BLaER1 treated with 17β-estradiol and CSF1 and Interleukin-3, amounts not matched to agents 10 nM and 100 nM (cell line): ENCODE data around the gene TEX53.
A peak's percentile ranks its signal among the peaks of the same experiment; 100 is the strongest.

Experiments
- H3K27ac ChIP-seq, 11 experiments: shearing (Covaris generic); formaldehyde crosslinking; 2 replicates each; pipeline ENCODE4 v1.8.1; 2022
- H3K27me3 ChIP-seq, 11 experiments: shearing (Covaris generic); formaldehyde crosslinking; 2 replicates each; pipeline ENCODE4 v1.8.1; 2022
- H3K36me3 ChIP-seq, 11 experiments: shearing (Covaris generic); formaldehyde crosslinking; 2 replicates each; pipeline ENCODE4 v1.8.1; 2022
- H3K4me1 ChIP-seq, 10 experiments: shearing (Covaris generic); formaldehyde crosslinking; 2 replicates each; pipeline ENCODE4 v1.8.1; 2022
- H3K4me2 ChIP-seq, 11 experiments: shearing (Covaris generic); formaldehyde crosslinking; 2 replicates each; pipeline ENCODE4 v1.8.1; 2022
- H3K4me3 ChIP-seq, 10 experiments: shearing (Covaris generic); formaldehyde crosslinking; 2 replicates each; pipeline ENCODE4 v1.8.1; 2022
- H3K9ac ChIP-seq, 11 experiments: shearing (Covaris generic); formaldehyde crosslinking; 2 replicates each; pipeline ENCODE4 v1.8.1; 2022
- H3K9me3 ChIP-seq, 11 experiments: shearing (Covaris generic); formaldehyde crosslinking; replicated peaks in 1 of 11; 2 replicates each; pipeline ENCODE4 v1.8.1; 2022
- H4K20me1 ChIP-seq, 11 experiments: shearing (Covaris generic); formaldehyde crosslinking; 2 replicates each; pipeline ENCODE4 v1.8.1; 2022
- Cebpa-rat ChIP-seq, 11 experiments: shearing (Covaris generic); IDR thresholded peaks; 2 replicates each; pipeline ENCODE4 v1.8.1; 2022

The TEX53 gene

GRCh38 chr9:114682846-114683245, 25.2 kb upstream of the TEX53 start:
- H3K4me3 ChIP-seq: no peak overlapping the region
- H3K36me3 ChIP-seq: no peaks in the 10 kb centered on the region
- no peaks in the 10 kb centered on the region for H3K27me3 ChIP-seq
- no peak overlapping the region for H3K9ac ChIP-seq
- H3K4me2 ChIP-seq: no peak overlapping the region
- no peak for TF ChIP-seq Cebpa-rat (IDR thresholded peaks at IDR 0.05)
- no peaks in the 10 kb centered on the region for H4K20me1 ChIP-seq
- H3K9me3 ChIP-seq: no peaks in the 10 kb centered on the region
- H3K27ac ChIP-seq: no peak overlapping the region
- H3K4me1 ChIP-seq: peaks cover 4 to 15% (median 5%) of the 10 kb centered on the region in 10 experiments; a peak in 13 of 20 replicates

DNA sequence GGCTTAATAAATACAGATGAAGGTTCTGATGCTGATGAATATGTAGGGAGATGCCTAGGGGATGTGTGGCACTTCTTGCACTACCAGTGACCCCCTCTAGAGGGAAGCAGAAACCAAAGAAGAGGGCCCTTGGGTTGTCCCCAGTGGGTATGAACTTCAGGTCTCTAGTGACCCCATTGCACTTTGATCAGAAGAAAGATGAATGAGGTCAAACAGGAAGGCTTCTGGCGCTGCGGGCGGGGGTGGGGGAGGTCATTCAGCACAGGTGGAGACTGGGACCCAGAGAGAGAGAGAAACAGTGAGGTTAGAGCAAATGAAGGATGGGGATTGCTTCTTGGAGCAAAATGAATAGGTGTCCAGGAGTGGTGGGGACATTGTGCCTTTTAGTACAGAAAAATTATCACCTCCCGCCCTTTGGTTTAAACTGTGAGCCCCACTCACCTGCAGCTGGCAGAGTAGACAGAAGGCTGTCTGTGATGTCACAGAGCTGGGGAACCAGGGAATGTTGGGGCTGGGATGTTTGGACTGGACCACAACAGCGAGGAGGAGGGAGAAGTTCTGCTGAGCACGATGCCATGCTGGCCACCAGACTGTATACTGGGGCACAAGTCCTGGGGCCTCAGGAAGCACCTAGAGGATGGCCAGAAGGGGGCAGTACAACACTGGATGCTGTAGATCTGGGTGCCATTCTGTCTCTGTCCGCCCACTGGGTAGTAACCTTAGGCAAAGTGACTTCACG, 24.2 kb upstream of the TEX53 start, which contains the start of gene TEX48:
Gene TEX48 (minus strand): TSS at position 599 of the 739 bp plus-strand sequence. CDS start 10,469 bp downstream, outside the sequence.
- Histone ChIP-seq H3K9ac (no peak within 1 kb of the TSS), H3K4me3 (no peak within 1 kb of the TSS), H3K9me3 (no peaks in the 10 kb centered on the region), H3K4me2 (peak within 1 kb of the TSS in 5 of 11 experiments; percentile 29 to 56 (median 31); a peak in 5 of 22 replicates), H4K20me1 (no peaks in the 10 kb centered on the region), H3K27ac (no peak within 1 kb of the TSS), H3K4me1 (peaks cover 5 to 21% (median 14%) of the 10 kb centered on the region in 10 experiments; a peak in 18 of 20 replicates), H3K27me3 (no peaks in the 10 kb centered on the region), H3K36me3 (no peaks in the 10 kb centered on the region)
- TF ChIP-seq Cebpa-rat (IDR thresholded peaks at IDR 0.05): no peak

- Histone ChIP-seq H3K27me3 (no peaks in the 10 kb centered on the region), H4K20me1 (no peaks in the 10 kb centered on the region), H3K27ac (no peak overlapping the region), H3K9ac (no peak overlapping the region), H3K9me3 (no peaks in the 10 kb centered on the region), H3K4me1 (peaks cover 11 to 28% (median 19%) of the 10 kb centered on the region in 10 experiments; a peak in 18 of 20 replicates), H3K36me3 (no peaks in the 10 kb centered on the region), H3K4me2 (no peak overlapping the region), H3K4me3 (no peak overlapping the region)
- TF ChIP-seq Cebpa-rat (IDR thresholded peaks at IDR 0.05): no peak
These were observed 22.8 kb upstream of the TEX53 start for GRCh38 chr9:114680259-114681001.

DNA sequence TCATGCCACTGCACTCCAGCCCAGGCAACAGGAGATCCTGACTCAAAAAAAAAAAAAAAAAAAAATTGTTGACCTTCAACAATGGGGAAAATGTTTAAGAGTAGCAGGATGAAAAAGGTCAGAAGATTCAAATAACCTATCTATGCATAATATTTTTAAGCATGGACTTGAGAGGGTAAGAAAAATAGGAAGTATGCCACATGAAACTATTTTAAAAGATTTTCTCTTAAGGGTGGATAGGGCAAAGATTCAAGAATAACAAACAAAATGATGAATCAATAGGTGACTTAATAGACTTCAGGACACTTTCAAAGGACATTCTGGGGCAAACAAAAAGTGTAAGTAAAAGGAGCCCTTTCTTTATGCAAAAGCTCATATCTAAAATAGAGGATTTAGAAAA, 21.2 kb upstream of the TEX53 start:
- H3K4me2 ChIP-seq: no peak overlapping the region

GRCh38 chr9:114678130-114678529, 20.5 kb upstream of the TEX53 start:
- Histone ChIP-seq H3K36me3 (no peaks in the 10 kb centered on the region), H3K4me2 (no peak overlapping the region), H3K27me3 (no peaks in the 10 kb centered on the region), H3K9ac (no peak overlapping the region), H3K4me1 (peaks cover 11 to 28% (median 19%) of the 10 kb centered on the region in 10 experiments; a peak in 18 of 20 replicates), H4K20me1 (no peaks in the 10 kb centered on the region), H3K9me3 (no peaks in the 10 kb centered on the region), H3K27ac (no peak overlapping the region), H3K4me3 (no peak overlapping the region)
- no peak for TF ChIP-seq Cebpa-rat (IDR thresholded peaks at IDR 0.05)

More for the DNA sequence above, 21.2 kb upstream of the TEX53 start:
- Histone ChIP-seq H3K36me3 (no peaks in the 10 kb centered on the region), H3K27ac (no peak overlapping the region), H3K4me3 (no peak overlapping the region), H3K27me3 (no peaks in the 10 kb centered on the region), H4K20me1 (no peaks in the 10 kb centered on the region), H3K4me1 (peaks cover 11 to 28% (median 19%) of the 10 kb centered on the region in 10 experiments; a peak in 18 of 20 replicates), H3K9me3 (no peaks in the 10 kb centered on the region), H3K9ac (no peak overlapping the region)
- no peak for TF ChIP-seq Cebpa-rat (IDR thresholded peaks at IDR 0.05)

DNA sequence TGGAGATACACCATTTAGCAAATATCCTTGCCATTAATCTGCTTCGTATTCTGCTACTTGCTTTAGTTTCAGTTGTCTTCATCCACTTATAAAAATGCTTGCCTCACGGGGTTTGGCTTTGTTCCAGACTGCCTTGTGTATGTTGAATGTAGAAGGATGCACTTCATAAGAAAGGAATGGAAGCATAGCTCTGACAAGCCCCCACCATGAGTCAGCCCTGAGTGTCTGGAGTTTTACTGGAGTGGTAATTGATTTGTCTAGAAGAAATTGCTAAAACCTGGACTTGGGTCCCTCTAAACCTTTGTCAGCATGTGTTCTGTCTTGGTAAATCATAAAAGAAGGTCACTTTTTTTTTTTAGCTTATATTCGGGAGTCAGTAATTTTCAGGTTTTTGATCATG, 19.8 kb upstream of the TEX53 start:
- no peaks in the 10 kb centered on the region for H3K9me3 ChIP-seq
- H3K36me3 ChIP-seq: no peaks in the 10 kb centered on the region
- no peak for TF ChIP-seq Cebpa-rat (IDR thresholded peaks at IDR 0.05)
- H4K20me1 ChIP-seq: no peaks in the 10 kb centered on the region
- H3K27me3 ChIP-seq: no peaks in the 10 kb centered on the region
- no peak overlapping the region for H3K27ac ChIP-seq
- H3K4me2 ChIP-seq: peak overlapping the region in 6 of 11 experiments; percentile 4 to 44 (median 23); a peak in 8 of 22 replicates
- no peak overlapping the region for H3K9ac ChIP-seq
- H3K4me3 ChIP-seq: no peak overlapping the region
- peaks cover 11 to 28% (median 19%) of the 10 kb centered on the region in 10 experiments; a peak in 18 of 20 replicates for H3K4me1 ChIP-seq

DNA sequence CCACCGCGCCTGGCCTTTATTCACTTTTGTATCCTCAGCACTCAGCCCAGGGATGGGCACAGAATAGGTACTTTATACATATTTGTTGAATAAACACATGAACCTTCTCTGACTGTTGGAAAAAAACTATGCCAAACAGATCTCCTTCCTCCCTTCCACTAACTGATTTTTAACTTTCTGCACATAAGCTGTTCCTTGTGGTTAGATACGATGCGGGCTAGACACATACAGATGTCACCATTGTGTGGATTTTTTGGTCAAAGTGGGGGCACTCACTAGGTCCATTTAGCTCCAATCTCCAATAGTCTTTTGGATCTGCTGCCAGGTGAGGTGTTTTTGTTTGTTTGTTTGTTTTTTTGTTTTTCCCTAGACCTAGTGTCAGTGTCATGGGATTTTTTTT, 19.3 kb upstream of the TEX53 start:
- no peaks in the 10 kb centered on the region for H3K27me3 ChIP-seq
- H4K20me1 ChIP-seq: no peaks in the 10 kb centered on the region
- H3K4me3 ChIP-seq: no peak overlapping the region
- no peak overlapping the region for H3K27ac ChIP-seq
- peak overlapping the region in 9 of 11 experiments; percentile 13 to 44 (median 28); a peak in 12 of 22 replicates for H3K4me2 ChIP-seq
- no peak for TF ChIP-seq Cebpa-rat (IDR thresholded peaks at IDR 0.05)
- no peaks in the 10 kb centered on the region for H3K36me3 ChIP-seq
- no peaks in the 10 kb centered on the region for H3K9me3 ChIP-seq
- H3K4me1 ChIP-seq: peaks cover 11 to 24% (median 17%) of the 10 kb centered on the region in 10 experiments; a peak in 18 of 20 replicates
- no peak overlapping the region for H3K9ac ChIP-seq

- H3K4me2 ChIP-seq: no peak overlapping the region
- H3K36me3 ChIP-seq: no peaks in the 10 kb centered on the region
- no peak for TF ChIP-seq Cebpa-rat (IDR thresholded peaks at IDR 0.05)
- H3K9me3 ChIP-seq: no peaks in the 10 kb centered on the region
- H3K9ac ChIP-seq: no peak overlapping the region
- H3K4me3 ChIP-seq: no peak overlapping the region
- no peaks in the 10 kb centered on the region for H4K20me1 ChIP-seq
- H3K4me1 ChIP-seq: peaks cover 6 to 19% (median 14%) of the 10 kb centered on the region in 10 experiments; a peak in 16 of 20 replicates
- H3K27me3 ChIP-seq: no peaks in the 10 kb centered on the region
- H3K27ac ChIP-seq: no peak overlapping the region
These were observed 17.4 kb upstream of the TEX53 start for GRCh38 chr9:114674798-114675540.
